Choroid plexus epithelial cell (primary cell): Measurements from ENCODE around the gene RNPS1.
"Not testable (repeated sequence)": the region's sequence is repeated elsewhere in the genome, so short reads cannot be mapped to it uniquely, and the experiment has no call there.

Experiments used
- DNase-seq: peaks from one replicate; pipeline ENCODE4 v3.0.0-alpha.2; 2010; ENCODE audit warnings: low read depth
- H3K4me3 ChIP-seq: 2 replicates; pipeline ENCODE4 v1.5.1; 2011; ENCODE audit warnings: low read depth, mild to moderate bottlenecking, control low read depth, low read length, moderate library complexity
- TF ChIP-seq, protein P1 (sequence below): conservative IDR thresholded peaks from 2 replicates; pipeline ENCODE4 v1.5.1; 2011; ENCODE audit warnings: low read depth, mild to moderate bottlenecking, control low read depth, inconsistent platforms, low read length, moderate library complexity

RNPS1 gene

GRCh38 chr16:2243781-2244180 lies 24.1 kb downstream of the RNPS1 start:
- H3K4me3 ChIP-seq: no peak overlapping the region
- TF ChIP-seq, protein P1, sequence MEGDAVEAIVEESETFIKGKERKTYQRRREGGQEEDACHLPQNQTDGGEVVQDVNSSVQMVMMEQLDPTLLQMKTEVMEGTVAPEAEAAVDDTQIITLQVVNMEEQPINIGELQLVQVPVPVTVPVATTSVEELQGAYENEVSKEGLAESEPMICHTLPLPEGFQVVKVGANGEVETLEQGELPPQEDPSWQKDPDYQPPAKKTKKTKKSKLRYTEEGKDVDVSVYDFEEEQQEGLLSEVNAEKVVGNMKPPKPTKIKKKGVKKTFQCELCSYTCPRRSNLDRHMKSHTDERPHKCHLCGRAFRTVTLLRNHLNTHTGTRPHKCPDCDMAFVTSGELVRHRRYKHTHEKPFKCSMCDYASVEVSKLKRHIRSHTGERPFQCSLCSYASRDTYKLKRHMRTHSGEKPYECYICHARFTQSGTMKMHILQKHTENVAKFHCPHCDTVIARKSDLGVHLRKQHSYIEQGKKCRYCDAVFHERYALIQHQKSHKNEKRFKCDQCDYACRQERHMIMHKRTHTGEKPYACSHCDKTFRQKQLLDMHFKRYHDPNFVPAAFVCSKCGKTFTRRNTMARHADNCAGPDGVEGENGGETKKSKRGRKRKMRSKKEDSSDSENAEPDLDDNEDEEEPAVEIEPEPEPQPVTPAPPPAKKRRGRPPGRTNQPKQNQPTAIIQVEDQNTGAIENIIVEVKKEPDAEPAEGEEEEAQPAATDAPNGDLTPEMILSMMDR: no peak
- no peak for DNase-seq

DNA sequence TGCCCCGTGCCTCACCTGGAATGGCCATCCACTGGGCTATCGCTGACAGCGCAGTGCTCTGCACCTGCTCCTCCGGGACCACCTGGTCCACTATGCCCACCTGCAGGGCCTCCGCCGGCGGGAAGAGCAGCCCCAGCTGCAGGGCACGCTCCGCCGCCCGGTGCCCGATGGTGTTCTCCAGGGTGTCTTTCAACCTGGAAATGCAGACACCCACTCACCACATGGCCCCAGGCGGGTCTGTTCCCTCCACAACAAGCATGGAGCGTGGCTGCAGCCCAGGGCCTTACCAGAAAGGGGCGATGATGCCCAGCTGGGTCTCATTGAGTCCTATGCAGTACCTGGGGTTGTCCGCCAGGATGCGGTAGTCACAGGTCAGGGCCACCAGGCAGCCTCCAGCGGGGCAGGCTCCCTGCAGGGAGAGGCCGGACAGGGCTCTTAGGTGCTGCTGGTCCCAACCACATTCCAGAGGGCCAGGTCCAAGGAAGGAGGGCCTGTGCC lies 24.8 kb downstream of the RNPS1 start:
- TF ChIP-seq, protein P1: no peak
- no peak overlapping the region for H3K4me3 ChIP-seq
- DNase-seq: no peak

- no peak overlapping the region for H3K4me3 ChIP-seq
- no peak for DNase-seq
- TF ChIP-seq, protein P1: no peak
Observed at GRCh38 chr16:2242598-2242997, 25.3 kb downstream of the RNPS1 start.

- not testable (repeated sequence) for H3K4me3 ChIP-seq, DNase-seq
Observed at GRCh38 chr16:2240331-2240730, 27.6 kb downstream of the RNPS1 start.

DNA sequence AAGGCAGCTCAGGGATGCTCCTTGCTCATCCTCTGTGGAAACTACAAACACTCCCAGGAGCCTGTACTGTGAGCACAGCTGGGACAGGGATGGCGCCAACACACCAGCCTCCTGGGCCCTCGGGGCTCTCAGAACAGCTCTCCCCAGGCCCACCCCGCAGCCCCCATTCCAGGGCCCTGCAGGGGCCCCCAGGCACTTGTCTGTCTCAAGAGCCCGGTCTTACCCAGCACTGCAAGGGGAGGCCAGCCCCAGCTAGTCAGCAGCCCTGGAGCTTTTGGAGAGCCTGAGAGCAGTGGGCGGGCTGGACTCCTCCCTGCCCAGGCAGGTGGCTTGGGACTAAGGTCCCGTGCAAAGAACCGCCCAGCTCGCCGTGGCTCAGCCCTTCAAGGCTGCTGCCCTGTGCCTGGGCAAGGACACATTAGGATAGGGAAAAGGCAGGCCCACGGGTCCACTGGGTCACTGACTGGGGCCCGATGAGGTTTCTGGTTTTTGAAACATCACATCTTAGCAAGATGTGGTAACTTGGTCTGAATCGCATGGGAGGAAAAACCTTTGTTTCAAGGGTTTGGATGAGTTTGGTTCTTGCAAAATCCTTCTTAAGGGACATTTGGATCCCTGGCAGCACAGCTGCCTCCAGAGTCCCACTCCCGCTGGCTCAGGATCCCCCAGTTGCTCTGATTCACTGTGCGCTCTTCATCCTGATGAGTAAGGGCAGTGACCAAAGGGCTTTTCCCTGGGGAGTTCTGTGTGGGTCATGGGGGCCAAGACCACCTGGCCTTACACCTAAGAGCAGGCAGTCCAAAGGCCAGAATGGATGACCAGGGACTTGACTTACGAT lies 28.9 kb downstream of the RNPS1 start:
- no peak overlapping the region for H3K4me3 ChIP-seq
- DNase-seq: no peak
- TF ChIP-seq, protein P1: no peak

DNA sequence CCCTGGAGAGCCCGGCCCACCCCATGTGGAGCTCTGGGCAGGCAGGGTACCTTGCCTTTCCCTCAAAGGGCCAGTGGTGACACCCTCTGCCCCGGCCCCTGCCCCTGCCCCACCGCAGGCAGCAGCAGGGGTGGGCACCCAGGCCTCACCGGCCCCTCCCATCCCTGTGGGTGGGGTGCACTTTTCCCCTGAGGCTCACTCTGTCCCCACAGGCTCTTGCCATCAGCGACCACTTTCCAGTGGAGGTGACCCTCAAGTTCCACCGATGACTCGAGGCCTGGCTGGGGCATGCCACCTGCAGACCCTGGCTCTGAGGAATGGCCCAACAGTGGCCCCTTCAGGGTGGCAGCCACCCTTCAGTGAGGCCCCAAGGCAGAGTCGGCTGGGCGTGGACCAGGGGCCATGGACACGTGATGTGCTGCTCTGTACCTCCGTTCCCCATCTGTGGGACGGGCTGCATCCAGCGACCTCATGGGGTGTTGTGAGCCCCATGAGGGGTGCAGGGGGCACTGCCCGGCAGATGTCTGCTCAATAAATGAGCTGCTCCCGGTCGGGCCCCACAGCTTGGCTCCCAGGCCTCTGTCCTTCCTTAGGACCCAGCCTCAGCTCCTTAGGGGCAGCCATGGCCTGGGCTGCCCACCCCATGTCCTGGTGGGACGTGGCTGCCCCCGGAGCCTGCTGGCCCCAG lies 29.6 kb downstream of the RNPS1 start:
- DNase-seq: no peak
- H3K4me3 ChIP-seq: no peak overlapping the region
- TF ChIP-seq, protein P1: no peak

- H3K4me3 ChIP-seq: no peak overlapping the region
- TF ChIP-seq, protein P1: no peak
- DNase-seq: no peak
Observed at GRCh38 chr16:2237493-2238149, 30.3 kb downstream of the RNPS1 start.
